Measurements from ENCODE around the gene KCTD7.

GRCh38 chr7:66627881-66628360 is 760 bp upstream of the KCTD7 start:
- TF ChIP-seq CTCF (IDR thresholded peaks at IDR 0.05), result no peak
- no peak for TF ChIP-seq POLR2AphosphoS5 (IDR thresholded peaks at IDR 0.05; ENCODE audit: low read depth, low read length)
- TF ChIP-seq REST (IDR thresholded peaks at IDR 0.05; ENCODE audit: insufficient read depth in 1 of 2, low read depth in 2 of 2, low read length in 1 of 2), result no peak

Measured in Panc1 (cell line).